HUES6 (cell line): ENCODE results near the gene ZNF148.
A peak's percentile ranks its signal among the peaks of the same experiment; 100 is the strongest.

ENCODE experiments used
- H3K27ac ChIP-seq: 2 replicates; pipeline ENCODE4 v1.7.0; 2013; ENCODE audit warnings: low read depth, mild to moderate bottlenecking, low read length, inconsistent platforms
- H3K27me3 ChIP-seq: 2 replicates; pipeline ENCODE4 v1.6.1; 2013; ENCODE audit warnings: low read length; ENCODE audit not compliant: control insufficient read depth, insufficient read depth
- H3K36me3 ChIP-seq: 2 replicates; pipeline ENCODE4 v1.6.1; 2013; ENCODE audit warnings: low read length; ENCODE audit not compliant: control insufficient read depth, insufficient read depth
- H3K4me1 ChIP-seq: 2 replicates; pipeline ENCODE4 v1.6.1; 2013; ENCODE audit warnings: low read length; ENCODE audit not compliant: control insufficient read depth, insufficient read depth
- H3K4me3 ChIP-seq: 2 replicates; pipeline ENCODE4 v1.5.1; 2013; ENCODE audit warnings: low read depth, low read length
- H3K9ac ChIP-seq: one replicate; pipeline ENCODE4 v1.6.1; 2013; ENCODE audit warnings: mild to moderate bottlenecking, low read length
- H3K9me3 ChIP-seq: 2 replicates; pipeline ENCODE4 v1.6.1; 2013; ENCODE audit warnings: low read depth, low read length; ENCODE audit not compliant: control insufficient read depth, insufficient read depth

Gene ZNF148

DNA sequence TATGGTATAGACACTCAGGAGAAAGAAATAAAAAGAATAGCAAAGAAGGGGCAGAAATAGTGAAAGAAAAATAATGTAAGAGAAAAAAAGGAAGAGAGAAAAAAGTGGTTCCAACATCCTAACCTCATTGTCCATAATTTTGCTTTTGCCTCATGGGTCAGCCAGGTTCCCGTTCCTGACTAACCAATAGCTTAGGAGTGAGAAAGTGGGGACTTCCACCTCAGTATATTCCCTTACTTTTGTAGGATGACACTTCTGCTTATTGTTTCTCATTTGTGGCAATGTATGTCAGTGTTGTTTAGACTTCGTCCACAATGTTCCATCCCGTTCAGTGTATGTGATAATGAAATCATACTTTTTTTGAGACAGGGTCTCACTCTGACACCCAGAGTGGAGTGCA, 153.3 kb downstream of the ZNF148 start:
- H3K36me3 ChIP-seq, result no peaks in the 10 kb centered on the region
- no peak overlapping the region for H3K27ac ChIP-seq
- no peaks in the 10 kb centered on the region; the same call in 1 of the 2 replicates for H3K4me1 ChIP-seq
- H3K9me3 ChIP-seq, result no peaks in the 10 kb centered on the region
- H3K9ac ChIP-seq, result no peak overlapping the region
- no peaks in the 10 kb centered on the region for H3K27me3 ChIP-seq
- H3K4me3 ChIP-seq, result no peak overlapping the region

DNA sequence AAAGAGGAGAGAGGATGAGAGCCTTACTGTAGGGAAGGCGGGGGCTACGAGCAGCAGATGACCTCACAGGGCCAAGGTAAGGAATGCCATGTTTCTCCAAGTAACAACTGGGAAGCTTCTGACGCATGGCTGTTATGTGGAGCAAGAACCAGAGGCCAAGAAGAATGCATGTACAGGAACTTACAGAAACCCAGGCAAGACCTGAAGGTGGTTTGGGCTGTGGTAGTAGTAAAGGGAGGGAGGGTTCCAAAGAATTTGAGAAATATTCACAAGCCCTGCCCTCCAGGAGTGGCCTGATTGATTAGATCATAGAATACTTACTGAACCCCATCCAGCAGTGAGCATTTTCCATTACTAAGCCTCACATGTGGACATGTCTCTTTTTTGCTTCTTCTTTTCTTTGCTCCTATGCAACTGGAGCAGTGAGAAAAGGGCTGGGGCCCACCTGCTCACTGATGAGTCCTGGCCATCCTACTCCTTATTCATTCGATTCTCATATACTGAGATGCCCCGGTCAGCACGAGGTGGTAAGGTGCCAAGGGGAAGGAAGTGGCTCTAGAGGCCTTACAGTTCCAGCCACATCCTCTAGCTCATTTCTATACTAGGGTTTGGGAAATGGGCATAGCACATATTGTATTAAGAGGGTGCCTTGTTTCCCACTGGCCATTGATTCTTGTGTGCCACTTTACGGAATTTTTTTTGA, 154.2 kb downstream of the ZNF148 start:
- Histone ChIP-seq H3K9me3 (no peaks in the 10 kb centered on the region), H3K4me1 (no peaks in the 10 kb centered on the region; the same call in 1 of the 2 replicates), H3K27ac (no peak overlapping the region), H3K36me3 (no peaks in the 10 kb centered on the region), H3K9ac (no peak overlapping the region), H3K27me3 (no peaks in the 10 kb centered on the region), H3K4me3 (no peak overlapping the region)

GRCh38 chr3:125220183-125220582, 154.9 kb downstream of the ZNF148 start:
- Histone ChIP-seq H3K9me3 (no peaks in the 10 kb centered on the region), H3K27ac (no peak overlapping the region), H3K36me3 (no peaks in the 10 kb centered on the region), H3K27me3 (no peaks in the 10 kb centered on the region), H3K4me1 (no peaks in the 10 kb centered on the region; the same call in 1 of the 2 replicates), H3K4me3 (no peak overlapping the region), H3K9ac (no peak overlapping the region)

DNA sequence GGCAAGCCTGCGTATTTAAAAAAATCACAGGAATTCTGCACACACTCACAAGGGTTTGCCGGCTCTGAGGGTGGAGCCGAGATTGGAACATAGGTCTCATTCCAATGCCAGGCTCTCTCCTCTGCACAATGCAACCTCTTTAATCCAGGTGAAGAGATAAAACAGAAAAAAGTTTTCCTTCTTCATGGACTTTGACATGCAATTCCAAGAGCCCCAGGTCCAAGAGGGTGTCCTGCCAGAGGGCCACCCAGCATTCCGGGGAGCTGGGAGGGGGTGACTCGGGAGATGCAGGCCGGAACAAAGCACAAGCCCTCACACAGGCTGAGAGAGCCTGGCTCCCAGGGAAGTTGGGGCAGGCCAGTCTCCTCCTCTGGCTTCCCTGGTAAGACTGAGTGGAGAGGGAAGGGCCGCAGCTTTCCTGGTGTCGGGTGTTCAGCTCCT, 155.8 kb downstream of the ZNF148 start:
- Histone ChIP-seq H3K27me3 (no peaks in the 10 kb centered on the region), H3K4me3 (no peak overlapping the region), H3K9ac (no peak overlapping the region), H3K27ac (no peak overlapping the region), H3K36me3 (no peaks in the 10 kb centered on the region), H3K4me1 (no peaks in the 10 kb centered on the region; the same call in 1 of the 2 replicates), H3K9me3 (no peaks in the 10 kb centered on the region)

GRCh38 chr3:125214738-125215137, 160.4 kb downstream of the ZNF148 start:
- H3K4me3 ChIP-seq, result no peak overlapping the region
- H3K9me3 ChIP-seq, result no peaks in the 10 kb centered on the region
- no peak overlapping the region for H3K27ac ChIP-seq
- peaks cover 18% of the 10 kb centered on the region for H3K4me1 ChIP-seq
- no peak overlapping the region for H3K9ac ChIP-seq
- H3K27me3 ChIP-seq, result peaks cover 17% of the 10 kb centered on the region
- H3K36me3 ChIP-seq, result no peaks in the 10 kb centered on the region

GRCh38 chr3:125213946-125214542, 161.1 kb downstream of the ZNF148 start:
- H3K9me3 ChIP-seq, result no peaks in the 10 kb centered on the region
- H3K36me3 ChIP-seq, result no peaks in the 10 kb centered on the region
- H3K4me3 ChIP-seq, result no peak overlapping the region
- H3K27ac ChIP-seq, result no peak overlapping the region
- H3K4me1 ChIP-seq, result peaks cover 18% of the 10 kb centered on the region
- H3K27me3 ChIP-seq, result peaks cover 17% of the 10 kb centered on the region
- no peak overlapping the region for H3K9ac ChIP-seq

GRCh38 chr3:125213364-125213755, 161.8 kb downstream of the ZNF148 start:
- Histone ChIP-seq H3K4me3 (peak overlapping the region; percentile 68; the same call in 1 of the 2 replicates), H3K9ac (no peak overlapping the region), H3K9me3 (no peaks in the 10 kb centered on the region), H3K27me3 (peaks cover 17% of the 10 kb centered on the region), H3K27ac (no peak overlapping the region), H3K4me1 (peaks cover 18% of the 10 kb centered on the region), H3K36me3 (no peaks in the 10 kb centered on the region)

DNA sequence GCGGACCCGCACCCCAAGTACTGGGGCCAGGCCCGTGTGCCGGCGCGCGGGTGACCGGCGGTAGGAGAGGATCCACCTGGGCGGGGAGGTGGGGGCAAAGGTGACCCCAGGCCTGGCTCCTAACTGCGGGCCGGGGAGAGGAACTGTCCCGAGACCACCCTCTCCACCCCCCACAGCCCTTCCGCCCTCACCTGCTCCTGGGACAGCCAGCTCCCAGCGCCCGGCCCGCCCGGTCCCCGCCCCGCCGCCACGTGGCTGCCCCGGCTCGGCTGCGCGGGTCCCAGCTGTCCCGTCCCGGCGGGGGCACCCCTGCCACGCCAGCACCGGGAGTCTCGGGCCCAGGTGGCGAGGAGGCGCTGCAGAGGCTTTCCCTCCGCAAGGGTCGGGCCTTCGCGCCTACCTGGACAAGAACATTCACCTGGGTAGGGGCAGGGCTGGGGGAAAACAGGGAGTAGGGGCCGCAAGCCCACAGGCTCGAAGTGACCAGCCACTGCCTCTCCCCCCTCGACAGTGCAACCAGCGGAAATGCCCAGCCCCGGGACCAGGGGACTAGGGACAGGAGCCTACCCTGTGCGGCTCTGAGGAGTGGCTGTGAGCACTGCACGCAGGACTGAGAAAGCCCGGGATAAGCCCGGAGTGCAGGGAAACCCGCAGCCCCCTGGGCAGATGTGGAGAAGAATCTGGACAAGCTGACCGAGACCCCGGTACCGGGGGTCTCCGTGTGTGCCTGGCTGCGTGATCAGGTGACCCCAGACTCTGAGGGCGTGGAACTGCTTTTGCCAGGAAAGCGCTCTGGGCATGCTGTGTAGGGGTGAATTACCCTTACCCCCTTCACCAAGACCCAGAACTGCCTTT, 162.4 kb downstream of the ZNF148 start, which contains the start of gene SLC12A8:
SLC12A8 (minus strand) TSS at position 240 of the 855 bp plus-strand sequence. CDS start 1,399 bp downstream, outside the sequence.
- peak within 1 kb of the TSS; percentile 68 for H3K4me3 ChIP-seq
- no peaks in the 10 kb centered on the region for H3K36me3 ChIP-seq
- peak within 1 kb of the TSS; percentile 47; the same call in 1 of the 2 replicates for H3K27ac ChIP-seq
- H3K9ac ChIP-seq, result peak within 1 kb of the TSS; percentile 75
- H3K4me1 ChIP-seq, result peaks cover 18% of the 10 kb centered on the region
- peaks cover 17% of the 10 kb centered on the region for H3K27me3 ChIP-seq
- no peaks in the 10 kb centered on the region for H3K9me3 ChIP-seq

DNA sequence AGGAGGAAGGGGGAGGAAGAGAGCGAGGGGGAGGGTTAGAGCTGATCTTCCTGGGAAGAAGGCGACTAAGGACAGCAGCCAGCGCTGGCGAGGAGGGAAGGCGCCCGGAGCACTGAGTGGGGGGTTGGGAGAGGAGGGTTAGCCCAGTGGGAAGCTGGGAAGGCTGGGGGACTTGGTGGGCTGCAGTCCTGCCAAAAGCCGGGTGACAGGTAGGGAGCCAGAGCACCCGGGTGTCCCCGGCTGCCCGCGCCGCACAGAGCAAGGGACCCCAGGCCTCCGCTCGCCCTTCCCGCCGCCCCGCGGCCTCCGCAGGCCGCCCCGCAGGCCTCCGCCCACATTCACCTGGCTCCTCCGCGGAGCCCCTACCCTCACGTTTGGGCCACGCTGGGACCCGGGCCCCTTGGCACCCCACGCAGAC, 163.0 kb downstream of the ZNF148 start:
- peak overlapping the region; percentile 68 for H3K4me3 ChIP-seq
- peak overlapping the region; percentile 47; the same call in 1 of the 2 replicates for H3K27ac ChIP-seq
- H3K9ac ChIP-seq, result peak overlapping the region; percentile 75
- H3K9me3 ChIP-seq, result no peaks in the 10 kb centered on the region
- no peaks in the 10 kb centered on the region for H3K36me3 ChIP-seq
- H3K27me3 ChIP-seq, result peaks cover 17% of the 10 kb centered on the region
- peaks cover 18% of the 10 kb centered on the region for H3K4me1 ChIP-seq

DNA sequence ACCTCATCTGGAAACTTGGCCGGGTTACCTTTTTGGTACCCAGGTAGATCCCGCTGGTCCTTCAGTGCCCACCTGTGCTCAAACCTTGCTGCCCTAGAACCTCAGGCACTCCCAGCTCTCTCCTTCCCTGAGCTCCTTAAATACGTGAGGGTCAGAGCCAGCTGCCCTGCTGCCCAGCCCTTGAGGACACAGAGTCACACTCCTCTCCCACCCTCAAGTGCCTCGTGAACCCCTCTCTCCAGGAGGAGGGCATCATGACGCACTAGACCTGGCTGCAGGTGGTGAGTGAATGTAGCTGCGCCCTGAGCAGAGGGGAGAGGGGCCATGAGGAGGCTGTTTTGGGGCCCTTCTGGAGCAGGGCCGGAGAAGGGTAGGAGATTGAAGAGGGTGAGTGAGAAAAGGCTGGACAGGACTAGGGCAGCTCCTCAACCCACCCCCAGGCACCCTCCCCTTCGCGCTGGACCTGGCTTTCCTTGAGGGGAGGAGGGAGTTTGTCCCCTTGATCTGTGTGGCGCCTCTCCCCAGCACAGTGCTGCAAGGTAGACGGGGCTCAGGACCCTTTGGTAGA, 163.5 kb downstream of the ZNF148 start:
- Histone ChIP-seq H3K27me3 (peaks cover 17% of the 10 kb centered on the region), H3K36me3 (no peaks in the 10 kb centered on the region), H3K9ac (peak overlapping the region; percentile 75), H3K9me3 (no peaks in the 10 kb centered on the region), H3K27ac (no peak overlapping the region), H3K4me3 (peak overlapping the region; percentile 68), H3K4me1 (peaks cover 18% of the 10 kb centered on the region)
